Measurements from ENCODE around the gene EXT2. TPM values are rescaled to one million over a fixed set of nuclear protein-coding genes. Genes with fewer than 3 reads are reported as not detected.

Gene EXT2
- total RNA-seq, 1 donor from 2014 or later: 78.6 TPM

DNA sequence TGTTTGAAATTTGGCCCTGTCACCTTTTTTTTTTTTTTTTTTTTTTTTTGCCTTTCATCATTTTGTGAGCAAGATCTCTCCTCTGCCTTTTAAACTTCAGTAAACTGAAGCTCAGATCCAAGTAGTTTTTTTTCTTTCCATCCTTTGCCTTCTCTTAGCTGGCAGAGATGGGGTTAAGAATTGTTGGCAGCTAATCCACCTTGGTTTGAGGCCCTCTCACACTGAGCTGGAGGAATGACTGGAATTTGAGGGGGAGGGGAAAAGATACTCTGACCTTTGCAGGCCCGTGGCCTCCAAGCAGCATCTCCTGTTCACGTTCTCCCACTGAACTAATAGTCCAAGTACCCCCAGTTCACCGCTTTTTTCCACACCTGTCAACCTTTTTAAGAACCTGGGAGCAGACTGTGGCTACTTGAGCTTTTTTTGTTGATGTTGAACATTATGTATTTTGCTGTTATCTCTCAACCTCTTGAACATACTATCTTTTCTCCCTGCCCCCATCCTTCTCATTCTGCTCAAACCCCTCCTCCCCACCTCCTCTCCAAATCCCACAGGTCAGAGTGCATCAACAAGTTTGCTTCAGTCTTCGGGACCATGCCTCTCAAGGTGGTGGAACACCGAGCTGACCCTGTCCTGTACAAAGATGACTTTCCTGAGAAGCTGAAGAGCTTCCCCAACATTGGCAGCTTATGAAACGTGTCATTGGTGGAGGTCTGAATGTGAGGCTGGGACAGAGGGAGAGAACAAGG, 148.3 kb downstream of the EXT2 start:
- TF ChIP-seq, protein P1, sequence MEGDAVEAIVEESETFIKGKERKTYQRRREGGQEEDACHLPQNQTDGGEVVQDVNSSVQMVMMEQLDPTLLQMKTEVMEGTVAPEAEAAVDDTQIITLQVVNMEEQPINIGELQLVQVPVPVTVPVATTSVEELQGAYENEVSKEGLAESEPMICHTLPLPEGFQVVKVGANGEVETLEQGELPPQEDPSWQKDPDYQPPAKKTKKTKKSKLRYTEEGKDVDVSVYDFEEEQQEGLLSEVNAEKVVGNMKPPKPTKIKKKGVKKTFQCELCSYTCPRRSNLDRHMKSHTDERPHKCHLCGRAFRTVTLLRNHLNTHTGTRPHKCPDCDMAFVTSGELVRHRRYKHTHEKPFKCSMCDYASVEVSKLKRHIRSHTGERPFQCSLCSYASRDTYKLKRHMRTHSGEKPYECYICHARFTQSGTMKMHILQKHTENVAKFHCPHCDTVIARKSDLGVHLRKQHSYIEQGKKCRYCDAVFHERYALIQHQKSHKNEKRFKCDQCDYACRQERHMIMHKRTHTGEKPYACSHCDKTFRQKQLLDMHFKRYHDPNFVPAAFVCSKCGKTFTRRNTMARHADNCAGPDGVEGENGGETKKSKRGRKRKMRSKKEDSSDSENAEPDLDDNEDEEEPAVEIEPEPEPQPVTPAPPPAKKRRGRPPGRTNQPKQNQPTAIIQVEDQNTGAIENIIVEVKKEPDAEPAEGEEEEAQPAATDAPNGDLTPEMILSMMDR (IDR thresholded peaks at IDR 0.05): no peak
- TF ChIP-seq POLR2A (IDR thresholded peaks at IDR 0.05) (no peak), POLR2AphosphoS5 (IDR thresholded peaks at IDR 0.05; ENCODE audit: insufficient read depth in 1 of 2, low read depth in 1 of 2) (no peak)
- Histone ChIP-seq H3K4me3 (no peak overlapping the region), H3K27me3 (no peaks in the 10 kb centered on the region), H3K9me3 (no peaks in the 10 kb centered on the region), H3K4me1 (peaks cover 9% of the 10 kb centered on the region), H3K36me3 (peaks cover 0 to 1% of the 10 kb centered on the region in 2 donors), H3K27ac (no peak overlapping the region)
- DNase-seq (ENCODE audit: extremely low spot score in 2 of 2): no peak
- intact Hi-C loops (cut with DNase I): no loop called here

DNA sequence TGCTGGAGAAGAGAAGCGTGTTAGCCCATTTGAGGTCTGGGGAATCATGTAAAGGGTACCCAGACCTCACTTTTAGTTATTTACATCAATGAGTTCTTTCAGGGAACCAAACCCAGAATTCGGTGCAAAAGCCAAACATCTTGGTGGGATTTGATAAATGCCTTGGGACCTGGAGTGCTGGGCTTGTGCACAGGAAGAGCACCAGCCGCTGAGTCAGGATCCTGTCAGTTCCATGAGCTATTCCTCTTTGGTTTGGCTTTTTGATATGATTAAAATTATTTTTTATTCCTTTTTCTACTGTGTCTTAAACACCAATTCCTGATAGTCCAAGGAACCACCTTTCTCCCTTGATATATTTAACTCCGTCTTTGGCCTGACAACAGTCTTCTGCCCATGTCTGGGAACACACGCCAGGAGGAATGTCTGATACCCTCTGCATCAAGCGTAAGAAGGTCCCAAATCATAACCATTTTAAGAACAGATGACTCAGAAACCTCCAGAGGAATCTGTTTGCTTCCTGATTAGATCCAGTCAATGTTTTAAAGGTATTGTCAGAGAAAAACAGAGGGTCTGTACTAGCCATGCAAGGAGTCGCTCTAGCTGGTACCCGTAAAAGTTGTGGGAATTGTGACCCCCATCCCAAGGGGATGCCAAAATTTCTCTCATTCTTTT, 149.3 kb downstream of the EXT2 start:
- TF ChIP-seq POLR2AphosphoS5 (IDR thresholded peaks at IDR 0.05; ENCODE audit: insufficient read depth in 1 of 2, low read depth in 1 of 2) (no peak), POLR2A (IDR thresholded peaks at IDR 0.05) (no peak)
- TF ChIP-seq, protein P1 (IDR thresholded peaks at IDR 0.05): no peak
- no peaks in the 10 kb centered on the region for H3K36me3 ChIP-seq
- intact Hi-C loops (cut with DNase I): no loop called here

DNA sequence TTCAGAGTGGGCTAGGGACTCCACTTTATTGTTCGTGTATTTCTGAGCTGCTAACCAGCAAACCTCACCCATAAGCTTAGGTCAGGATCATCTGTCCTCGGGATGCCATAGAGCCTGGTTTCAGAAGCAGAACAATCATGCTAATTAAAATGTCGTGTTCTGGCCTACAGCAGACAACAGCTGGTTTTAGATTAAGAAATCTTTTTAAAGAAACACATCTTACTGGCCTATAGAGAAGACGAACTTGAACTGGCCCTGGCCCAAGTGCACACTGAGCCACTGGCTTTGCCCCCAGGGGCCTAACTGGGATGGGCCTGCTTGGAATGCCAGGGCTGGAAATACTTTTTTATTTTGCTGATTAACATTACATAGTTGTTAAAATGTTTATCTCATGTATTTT, 151.2 kb downstream of the EXT2 start:
- H3K27me3 ChIP-seq: no peaks in the 10 kb centered on the region
- peaks cover 9% of the 10 kb centered on the region for H3K4me1 ChIP-seq
- H3K4me3 ChIP-seq: no peak overlapping the region
- H3K27ac ChIP-seq: no peak overlapping the region
- H3K36me3 ChIP-seq: no peaks in the 10 kb centered on the region
- DNase-seq (ENCODE audit: extremely low spot score in 2 of 2): no peak
- intact Hi-C loops (cut with DNase I): no loop called here
- no peaks in the 10 kb centered on the region for H3K9me3 ChIP-seq
- TF ChIP-seq POLR2AphosphoS5 (IDR thresholded peaks at IDR 0.05; ENCODE audit: insufficient read depth in 1 of 2, low read depth in 1 of 2) (no peak), POLR2A (IDR thresholded peaks at IDR 0.05) (no peak)
- TF ChIP-seq, protein P1 (IDR thresholded peaks at IDR 0.05): no peak

More for the DNA sequence above, 149.3 kb downstream of the EXT2 start:
- no peaks in the 10 kb centered on the region for H3K27me3 ChIP-seq
- H3K4me1 ChIP-seq: peaks cover 9% of the 10 kb centered on the region
- H3K4me3 ChIP-seq: no peak overlapping the region
- no peak for DNase-seq (ENCODE audit: extremely low spot score in 2 of 2)
- no peak overlapping the region for H3K27ac ChIP-seq
- no peaks in the 10 kb centered on the region for H3K9me3 ChIP-seq

DNA sequence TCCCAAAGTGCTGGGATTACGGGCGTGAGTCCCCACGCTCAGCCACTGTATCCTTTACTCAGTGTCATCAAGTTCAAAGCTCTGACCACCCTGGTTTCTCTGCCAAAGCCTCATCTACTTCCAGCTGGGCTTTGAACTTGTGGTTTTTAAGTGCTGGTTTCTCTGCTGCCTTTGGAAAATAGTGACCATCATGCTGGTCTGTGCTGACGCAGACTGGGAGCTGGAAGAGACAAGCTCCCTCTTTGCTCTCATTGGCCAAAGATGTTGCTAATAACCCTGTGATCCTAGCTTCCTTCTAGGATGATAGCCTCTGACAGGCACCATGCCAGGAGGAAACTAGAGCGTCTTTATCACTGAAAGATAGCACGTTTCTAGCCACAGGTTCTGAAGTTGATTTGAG, 152.0 kb downstream of the EXT2 start:
- no peak for DNase-seq (ENCODE audit: extremely low spot score in 2 of 2)

More for the DNA sequence above, 152.0 kb downstream of the EXT2 start:
- H3K9me3 ChIP-seq: no peaks in the 10 kb centered on the region
- intact Hi-C loops (cut with DNase I): no loop called here
- TF ChIP-seq POLR2A (IDR thresholded peaks at IDR 0.05) (no peak), POLR2AphosphoS5 (IDR thresholded peaks at IDR 0.05; ENCODE audit: insufficient read depth in 1 of 2, low read depth in 1 of 2) (no peak)
- TF ChIP-seq, protein P1 (IDR thresholded peaks at IDR 0.05): no peak
- H3K4me3 ChIP-seq: no peak overlapping the region
- no peaks in the 10 kb centered on the region for H3K27me3 ChIP-seq
- no peak overlapping the region for H3K27ac ChIP-seq
- no peaks in the 10 kb centered on the region for H3K36me3 ChIP-seq
- peaks cover 9% of the 10 kb centered on the region for H3K4me1 ChIP-seq
